OCI-LY7 (cell line): ENCODE measurements around the gene UFD1. TPM values are rescaled to one million over a fixed set of nuclear protein-coding genes. Genes with fewer than 3 reads are reported as not detected.

Experiments used
- BruUV-seq: library from RNA; stranded (reverse); fragments of 400-500 nt; replicated peaks from 2 replicates; lab custom pipeline; 2021; lab: Mats Ljungman, UMichigan
- CTCF ChIA-PET: fragments of 300-600 bp; sonication (Branson Sonifier 250); formaldehyde crosslinking; loops from one replicate; lab custom pipeline; 2022; ENCODE audit warnings: antibody characterized with exemption; ENCODE audit not compliant: unreplicated experiment; lab: Charles Lee
- POLR2A ChIA-PET: fragments of 300-600 bp; sonication (Branson Sonifier 250); formaldehyde crosslinking; loops from one replicate; lab custom pipeline; 2022; ENCODE audit warnings: antibody characterized with exemption; lab: Charles Lee
- DNase-seq: peaks from one replicate; pipeline ENCODE4 v3.0.0-alpha.2; 2015; ENCODE audit warnings: low spot score
- H2AFZ ChIP-seq: fragments of 200-600 bp; sonication (generic), shearing (Covaris generic); 2 replicates; pipeline ENCODE4 v1.6.1; 2014; ENCODE audit warnings: mild to moderate bottlenecking, antibody characterized with exemption, low read length, moderate library complexity
- H3K27ac ChIP-seq: fragments of 200-600 bp; sonication (generic); 2 replicates; pipeline ENCODE4 v1.5.1; 2014; ENCODE audit warnings: mixed run types, low read depth, mild to moderate bottlenecking, moderate library complexity, low read length, inconsistent platforms; ENCODE audit not compliant: poor library complexity, severe bottlenecking
- H3K36me3 ChIP-seq: fragments of 200-600 bp; sonication (generic); 2 replicates; pipeline ENCODE4 v1.6.1; 2014; ENCODE audit warnings: mild to moderate bottlenecking, antibody characterized with exemption, low read length, moderate library complexity, mixed read lengths; ENCODE audit not compliant: insufficient read depth
- H3K4me1 ChIP-seq: fragments of 200-600 bp; sonication (generic); 2 replicates; pipeline ENCODE4 v1.5.1; 2014; ENCODE audit warnings: mild to moderate bottlenecking, low read length; ENCODE audit not compliant: insufficient read depth, poor library complexity, severe bottlenecking
- H3K4me2 ChIP-seq: fragments of 200-600 bp; sonication (generic); 2 replicates; pipeline ENCODE4 v1.6.1; 2014; ENCODE audit warnings: mild to moderate bottlenecking, low read length
- H3K4me3 ChIP-seq: fragments of 200-600 bp; sonication (generic); 2 replicates; pipeline ENCODE4 v1.5.1; 2014; ENCODE audit warnings: mild to moderate bottlenecking, low read depth, low read length; ENCODE audit not compliant: poor library complexity, severe bottlenecking
- H3K79me2 ChIP-seq: fragments of 200-600 bp; sonication (generic); 2 replicates; pipeline ENCODE4 v1.6.1; 2016; ENCODE audit warnings: low read depth, mild to moderate bottlenecking, low read length, moderate library complexity, mixed read lengths; ENCODE audit not compliant: insufficient read depth
- H3K9me2 ChIP-seq: fragments of 200-600 bp; sonication (generic); 2 replicates; pipeline ENCODE4 v1.6.1; 2016; ENCODE audit warnings: mild to moderate bottlenecking, low read length, mixed read lengths; ENCODE audit not compliant: insufficient read depth
- H3K9me3 ChIP-seq: fragments of 200-600 bp; sonication (generic); 2 replicates; pipeline ENCODE4 v1.6.1; 2014; ENCODE audit warnings: mild to moderate bottlenecking, mixed run types, low read length, mixed read lengths
- H4K20me1 ChIP-seq: fragments of 200-600 bp; sonication (generic); 2 replicates; pipeline ENCODE4 v1.6.1; 2014; ENCODE audit warnings: mild to moderate bottlenecking, antibody characterized with exemption, low read length, moderate library complexity, mixed read lengths; ENCODE audit not compliant: insufficient read depth
- EZH2phosphoT487 ChIP-seq: fragments of 200-600 bp; sonication (generic); IDR thresholded peaks from 2 replicates; pipeline ENCODE4 v1.6.1; 2018; ENCODE audit warnings: low read depth, borderline replicate concordance, mild to moderate bottlenecking, mixed run types, antibody characterized with exemption, low read length, moderate library complexity, mixed read lengths
- intact Hi-C: fragments of 100-400 bp; cut with micrococcal nuclease; formaldehyde crosslinking; loops from one replicate; pipeline ENCODE4 v1.10.0; 2022; ENCODE audit not compliant: unreplicated experiment
- total RNA-seq, 2 experiments: library from RNA; depleted of rRNA in 1 of 2; stranded (reverse); fragments of >200 nt in 1 of 2; shearing (Covaris generic) in 1 of 2; gene quantifications; 2 replicates each; pipeline ENCODE4 v1.2.3, GENCODE V29; 2014 to 2022
- TF ChIP-seq, protein P1 (sequence below): fragments of 200-600 bp; sonication (generic); conservative IDR thresholded peaks from 2 replicates; pipeline ENCODE4 v1.5.1; 2014; ENCODE audit warnings: mild to moderate bottlenecking, antibody characterized with exemption, low read length, moderate library complexity, mixed read lengths

Gene UFD1
- total RNA-seq, 2 experiments from 2014 or later: 60.1 to 70.8 TPM

- Histone ChIP-seq H3K4me2 (peak overlapping the region; percentile 17; the same call in 1 of the 2 replicates), H3K9me2 (no peaks in the 10 kb centered on the region), H3K4me1 (peaks cover 34% of the 10 kb centered on the region), H4K20me1 (peaks cover 18% of the 10 kb centered on the region), H3K4me3 (no peak overlapping the region), H3K36me3 (peaks cover 55% of the 10 kb centered on the region; the same call in 1 of the 2 replicates), H2AFZ (no peak overlapping the region), H3K27ac (peak overlapping the region; percentile 48), H3K9me3 (no peaks in the 10 kb centered on the region), H3K79me2 (peaks cover 25% of the 10 kb centered on the region)
- no TSS peak for BruUV-seq
- ChIA-PET CTCF (no interaction called here), POLR2A (interaction anchor here (0.6 to 1.5 kb wide), 3 partner anchors 11 to 22 kb away, joined by 3 to 4 read pairs (median 3); no protein-coding TSS in a partner anchor)
- TF ChIP-seq, protein P1, sequence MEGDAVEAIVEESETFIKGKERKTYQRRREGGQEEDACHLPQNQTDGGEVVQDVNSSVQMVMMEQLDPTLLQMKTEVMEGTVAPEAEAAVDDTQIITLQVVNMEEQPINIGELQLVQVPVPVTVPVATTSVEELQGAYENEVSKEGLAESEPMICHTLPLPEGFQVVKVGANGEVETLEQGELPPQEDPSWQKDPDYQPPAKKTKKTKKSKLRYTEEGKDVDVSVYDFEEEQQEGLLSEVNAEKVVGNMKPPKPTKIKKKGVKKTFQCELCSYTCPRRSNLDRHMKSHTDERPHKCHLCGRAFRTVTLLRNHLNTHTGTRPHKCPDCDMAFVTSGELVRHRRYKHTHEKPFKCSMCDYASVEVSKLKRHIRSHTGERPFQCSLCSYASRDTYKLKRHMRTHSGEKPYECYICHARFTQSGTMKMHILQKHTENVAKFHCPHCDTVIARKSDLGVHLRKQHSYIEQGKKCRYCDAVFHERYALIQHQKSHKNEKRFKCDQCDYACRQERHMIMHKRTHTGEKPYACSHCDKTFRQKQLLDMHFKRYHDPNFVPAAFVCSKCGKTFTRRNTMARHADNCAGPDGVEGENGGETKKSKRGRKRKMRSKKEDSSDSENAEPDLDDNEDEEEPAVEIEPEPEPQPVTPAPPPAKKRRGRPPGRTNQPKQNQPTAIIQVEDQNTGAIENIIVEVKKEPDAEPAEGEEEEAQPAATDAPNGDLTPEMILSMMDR: no peak
- no peak for TF ChIP-seq EZH2phosphoT487
- DNase-seq: peak; percentile 27
- intact Hi-C loops: loop anchor here (5.0 to 10.0 kb wide), 4 partner anchors 132 to 317 kb away; partner anchors contain the start of genes ESS2 and SLC25A1
Measured at GRCh38 chr22:19434401-19434800, 44.6 kb downstream of the UFD1 start.

DNA sequence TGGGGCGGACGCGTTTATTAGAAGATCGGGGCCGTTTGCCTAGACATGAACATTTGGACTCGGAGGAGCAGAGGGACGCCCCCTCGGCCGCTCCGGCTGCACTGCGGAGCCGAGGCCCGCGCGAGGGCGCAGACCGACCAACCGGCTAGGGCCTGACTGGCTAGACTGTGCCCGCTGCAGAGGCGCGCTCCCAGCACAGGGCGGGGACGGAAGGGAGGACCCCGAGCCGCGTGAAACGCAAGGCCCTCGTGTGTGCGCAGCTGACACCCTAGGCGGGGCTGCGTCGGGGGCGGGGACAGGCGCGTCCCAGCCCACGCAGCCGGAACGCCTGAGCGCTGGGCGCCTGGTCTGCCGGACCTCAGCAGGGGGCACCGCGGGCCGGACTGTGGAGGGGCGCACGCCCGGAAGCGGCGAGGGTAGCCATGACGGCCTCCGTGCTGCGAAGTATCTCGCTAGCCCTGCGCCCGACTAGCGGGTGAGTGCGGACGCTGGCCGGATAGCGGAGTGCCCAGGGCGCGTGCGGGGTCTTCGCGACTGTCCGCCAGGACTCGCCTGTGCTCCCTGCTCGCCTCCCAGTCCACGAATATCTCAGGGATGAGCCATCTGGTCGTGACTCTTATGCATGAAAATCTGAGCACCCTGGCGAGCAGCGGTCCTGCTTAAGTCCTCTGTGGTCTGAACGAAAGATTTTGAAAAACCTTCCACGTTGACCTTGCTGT, 46.7 kb downstream of the UFD1 start, which contains the start of gene MRPL40:
MRPL40 (plus strand) TSS at position 413 of the 719 bp plus-strand sequence; CDS start at position 423, 10 bp downstream.
- no peaks in the 10 kb centered on the region for H3K9me2 ChIP-seq
- H3K4me1 ChIP-seq: peaks cover 49% of the 10 kb centered on the region
- peak within 1 kb of the TSS; percentile 86 for H2AFZ ChIP-seq
- ChIA-PET POLR2A (interaction anchor here (1.5 kb wide), 1 partner anchor 15 kb away, joined by 3 read pairs; the partner anchor contains the start of gene C22orf39), CTCF (no interaction called here)
- TF ChIP-seq, protein P1: no peak
- TF ChIP-seq EZH2phosphoT487: no peak
- intact Hi-C loops: loop anchor here (1.0 to 10.0 kb wide), 6 partner anchors 13 to 315 kb away; partner anchors contain the start of genes ESS2 and SLC25A1
- peaks cover 62% of the 10 kb centered on the region for H3K36me3 ChIP-seq
- no peaks in the 10 kb centered on the region for H3K9me3 ChIP-seq
- peaks cover 29% of the 10 kb centered on the region for H4K20me1 ChIP-seq
- H3K4me3 ChIP-seq: peak within 1 kb of the TSS; percentile 98
- no TSS peak for BruUV-seq
- peak; percentile 96 for DNase-seq
- peak within 1 kb of the TSS; percentile 94 for H3K4me2 ChIP-seq
- H3K27ac ChIP-seq: peak within 1 kb of the TSS; percentile 94
- H3K79me2 ChIP-seq: peaks cover 47% of the 10 kb centered on the region
